Cardiac septum (tissue), 1 donor: Measurements from ENCODE around the gene GALNT9. TPM values are rescaled to one million over a fixed set of nuclear protein-coding genes. Genes with fewer than 3 reads are reported as not detected.
"Not testable (repeated sequence)": the region's sequence is repeated elsewhere in the genome, so short reads cannot be mapped to it uniquely, and the experiment has no call there.

ENCODE experiments used
- DNase-seq: peaks from one replicate; pipeline ENCODE4 v3.0.0-alpha.2; 2020; ENCODE audit warnings: low spot score
- intact Hi-C: fragments of 100-400 bp; cut with DNase I; formaldehyde crosslinking; loops from one replicate; pipeline ENCODE4 v1.14.0; 2022
- total RNA-seq: library from RNA; stranded (reverse); fragmentation: NEBNext Ultra II Directional; extraction: Animal tissue kit (Norgen Biotek cat#: 25700); gene quantifications from one replicate; pipeline ENCODE4 v1.2.1, GENCODE V29; 2021
- donor health status: DM: no; HTN: no; CAD: no.

Gene GALNT9
- total RNA-seq, 1 donor from 2014 or later: not detected

GRCh38 chr12:132259872-132260695 is 69.3 kb downstream of the GALNT9 start:
- DNase-seq: no peak
- intact Hi-C loops: no loop called here

- DNase-seq: no peak
Measured at GRCh38 chr12:132259364-132259871, 70.0 kb downstream of the GALNT9 start.

GRCh38 chr12:132258543-132258942 is 70.8 kb downstream of the GALNT9 start:
- DNase-seq: no peak

More at GRCh38 chr12:132259364-132259871, 70.0 kb downstream of the GALNT9 start:
- intact Hi-C loops: no loop called here

GRCh38 chr12:132257955-132258490 is 71.4 kb downstream of the GALNT9 start:
- no peak for DNase-seq
- intact Hi-C loops: no loop called here

More at GRCh38 chr12:132258543-132258942, 70.8 kb downstream of the GALNT9 start:
- intact Hi-C loops: no loop called here

- intact Hi-C loops: no loop called here
- no peak for DNase-seq
Measured at GRCh38 chr12:132257206-132257954, 72.0 kb downstream of the GALNT9 start.

GRCh38 chr12:132256646-132257045 is 72.7 kb downstream of the GALNT9 start:
- DNase-seq: no peak
- intact Hi-C loops: no loop called here

- DNase-seq: no peak
- intact Hi-C loops: no loop called here
Measured at GRCh38 chr12:132255642-132256041, 73.7 kb downstream of the GALNT9 start.

GRCh38 chr12:132253698-132254480 is 75.5 kb downstream of the GALNT9 start:
- DNase-seq: no peak
- intact Hi-C loops: no loop called here

- intact Hi-C loops: not testable (repeated sequence)
Measured at GRCh38 chr12:132252981-132253380, 76.4 kb downstream of the GALNT9 start.

GRCh38 chr12:132251741-132252490 is 77.5 kb downstream of the GALNT9 start:
- DNase-seq: no peak
- intact Hi-C loops: no loop called here

More at GRCh38 chr12:132252981-132253380, 76.4 kb downstream of the GALNT9 start:
- DNase-seq: not testable (repeated sequence)

GRCh38 chr12:132251310-132251709 is 78.1 kb downstream of the GALNT9 start:
- intact Hi-C loops: no loop called here
- no peak for DNase-seq

GRCh38 chr12:132250707-132251106 is 78.7 kb downstream of the GALNT9 start:
- intact Hi-C loops: no loop called here
- DNase-seq: no peak

- intact Hi-C loops: no loop called here
- no peak for DNase-seq
Measured at GRCh38 chr12:132249689-132250478, 79.5 kb downstream of the GALNT9 start.

GRCh38 chr12:132248453-132249167 is 80.8 kb downstream of the GALNT9 start:
- DNase-seq: no peak
- intact Hi-C loops: no loop called here

- no peak for DNase-seq
Measured at GRCh38 chr12:132247718-132248452, 81.5 kb downstream of the GALNT9 start.

GRCh38 chr12:132246997-132247717 is 82.2 kb downstream of the GALNT9 start:
- intact Hi-C loops: no loop called here
- no peak for DNase-seq

More at GRCh38 chr12:132247718-132248452, 81.5 kb downstream of the GALNT9 start:
- intact Hi-C loops: no loop called here
